CD4-positive, alpha-beta T cell treated with Interleukin-6 for 4 hours (primary cell): Measurements from ENCODE around the gene IQGAP2.
"Not testable (repeated sequence)": the region's sequence is repeated elsewhere in the genome, so short reads cannot be mapped to it uniquely, and the experiment has no call there.

ENCODE experiments used
- DNase-seq: peaks from one replicate; pipeline ENCODE4 v3.0.0-alpha.2; 2020; ENCODE audit warnings: mixed read lengths

Gene IQGAP2

DNA sequence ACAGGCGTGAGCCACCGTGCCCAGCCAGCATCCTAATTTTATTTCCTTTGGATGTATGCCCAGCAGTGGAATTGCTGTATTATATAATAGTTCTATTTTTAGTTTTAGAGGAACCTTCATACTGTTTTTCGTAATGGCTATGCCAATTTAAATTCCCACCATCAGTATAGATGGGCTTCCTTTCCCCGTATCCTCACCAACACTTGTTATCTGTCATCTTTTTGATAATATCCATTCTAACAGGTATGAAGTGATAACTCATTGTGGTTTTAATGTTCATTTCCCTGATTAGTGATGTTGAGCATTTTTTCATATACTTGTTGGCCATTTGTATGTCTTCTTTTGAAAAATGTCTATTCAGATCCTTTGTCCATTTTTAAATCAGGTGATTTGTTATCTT, 325.9 kb downstream of the IQGAP2 start:
- no peak for DNase-seq

- no peak for DNase-seq
Measured at GRCh38 chr5:76729373-76730290, 326.5 kb downstream of the IQGAP2 start.

GRCh38 chr5:76732405-76733048, 329.4 kb downstream of the IQGAP2 start:
- DNase-seq: peak; percentile 11

- DNase-seq: peak; percentile 63
Measured at GRCh38 chr5:76733049-76733417, 329.9 kb downstream of the IQGAP2 start.

DNA sequence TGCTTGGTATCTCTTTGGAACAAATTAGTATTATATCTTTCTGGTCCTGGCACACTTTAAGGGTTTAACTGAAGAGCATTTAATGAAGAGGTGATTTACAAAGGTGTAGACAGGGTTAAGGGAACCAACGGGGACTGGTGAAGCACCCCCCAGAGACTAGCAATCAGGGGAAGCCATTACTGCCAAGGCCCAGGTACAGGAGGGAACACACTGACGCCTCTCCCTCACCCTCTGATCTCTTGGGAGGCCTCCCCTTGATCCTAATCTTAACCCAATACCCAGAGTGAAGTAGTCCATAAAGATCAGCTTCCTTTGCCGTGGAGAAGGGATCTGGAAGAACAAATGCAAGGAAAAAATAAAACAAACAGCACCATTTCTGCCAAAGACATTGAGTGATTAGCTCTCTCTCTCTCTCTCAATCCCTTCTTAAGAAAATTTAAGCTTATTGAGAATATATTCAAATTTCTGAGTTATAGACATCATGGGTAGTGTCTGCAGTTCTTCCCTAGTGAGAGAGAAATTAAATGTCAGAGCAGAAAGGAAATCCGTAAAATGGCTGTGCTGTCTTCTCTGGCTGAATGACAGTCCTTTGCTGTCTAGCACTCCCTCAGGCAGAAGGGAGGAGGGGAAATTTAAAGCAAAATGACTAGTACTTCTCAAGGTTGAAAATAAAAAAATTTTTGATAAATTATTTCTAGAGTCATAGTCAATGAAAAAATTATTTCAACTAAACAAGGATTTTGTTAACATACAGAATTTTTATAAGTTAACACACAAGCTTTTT, 332.9 kb downstream of the IQGAP2 start:
- DNase-seq: no peak

DNA sequence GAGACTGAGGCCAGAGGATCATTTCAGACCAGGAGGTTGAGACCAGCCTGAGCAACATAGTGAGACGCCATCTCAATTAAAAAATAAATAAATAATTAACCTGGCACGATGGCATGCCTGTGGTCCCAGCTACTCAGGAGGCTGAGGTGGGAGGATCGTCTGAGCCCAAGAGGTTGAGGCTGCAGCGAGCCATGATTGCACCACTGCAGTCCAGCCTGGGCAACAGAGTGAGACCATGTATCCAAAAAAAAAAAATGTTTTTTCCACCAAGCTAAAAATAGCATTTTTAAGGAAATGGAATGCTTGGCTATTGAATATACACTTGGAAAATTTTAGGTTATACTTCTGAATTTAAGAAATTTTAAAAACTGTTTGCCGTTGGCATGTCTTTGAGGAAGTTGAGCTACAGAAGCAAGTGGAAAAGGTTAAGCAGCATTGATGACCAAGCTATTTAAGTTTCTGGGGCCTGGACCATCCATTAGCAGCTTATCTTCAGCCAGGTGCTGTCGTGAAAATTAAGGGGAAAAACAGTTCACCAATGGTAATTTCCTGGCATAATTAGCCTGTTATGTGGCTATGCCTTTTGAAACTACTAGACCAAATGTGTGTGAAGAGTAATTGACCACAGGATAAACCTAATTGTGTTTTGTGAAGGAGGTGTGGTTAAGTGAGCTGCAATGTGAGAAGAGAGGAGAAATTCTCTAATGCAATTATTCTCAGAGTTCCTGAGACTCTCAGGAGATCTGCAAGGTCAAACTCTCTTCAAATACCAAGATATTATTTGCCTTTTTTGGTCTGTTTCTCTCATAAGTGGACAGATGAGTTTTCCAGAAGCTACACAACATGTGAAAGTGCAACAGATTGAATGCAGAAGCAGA, 333.8 kb downstream of the IQGAP2 start:
- no peak for DNase-seq

DNA sequence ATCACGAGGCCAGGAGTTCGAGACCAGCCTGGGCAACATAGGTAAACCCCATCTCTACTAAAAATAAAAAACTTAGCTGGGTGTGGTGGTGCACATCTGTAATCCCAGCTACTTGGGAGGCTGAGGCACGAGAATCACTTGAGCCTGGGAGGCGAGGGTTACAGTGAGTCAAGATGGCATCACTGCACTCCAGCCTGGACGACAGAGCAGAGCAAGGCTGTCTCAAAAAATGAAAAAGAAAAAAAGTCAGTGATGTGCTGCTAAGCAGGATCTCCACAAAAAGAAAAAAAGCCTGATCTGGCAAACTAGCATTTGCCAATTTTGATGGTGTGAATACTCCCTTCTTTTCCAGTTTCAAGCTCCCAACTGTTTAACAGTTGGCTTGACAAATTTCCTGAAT, 334.8 kb downstream of the IQGAP2 start:
- no peak for DNase-seq

- DNase-seq: not testable (repeated sequence)
Measured at GRCh38 chr5:76741506-76741905, 338.4 kb downstream of the IQGAP2 start.

GRCh38 chr5:76742583-76742982, 339.5 kb downstream of the IQGAP2 start:
- DNase-seq: no peak

DNA sequence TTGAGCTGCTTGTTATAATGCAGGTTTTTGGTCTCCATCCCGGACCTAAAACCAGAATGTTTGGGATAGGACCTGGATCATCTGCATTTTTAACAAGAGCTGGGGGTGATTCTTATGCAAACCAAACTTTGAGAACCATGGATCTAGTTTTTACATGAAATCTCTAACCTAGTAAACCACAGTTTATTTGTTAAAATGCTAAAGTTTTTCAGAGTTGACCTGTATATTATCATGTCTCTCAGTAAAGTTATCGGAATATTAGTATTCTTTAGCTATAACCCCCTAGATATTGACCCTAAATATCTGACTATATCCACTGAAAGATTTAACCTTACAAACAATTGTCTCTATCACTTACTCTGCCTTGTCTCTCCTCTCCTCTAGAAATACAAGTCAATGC, 341.5 kb downstream of the IQGAP2 start:
- DNase-seq: no peak

- no peak for DNase-seq
Measured at GRCh38 chr5:76745670-76746069, 342.6 kb downstream of the IQGAP2 start.

- DNase-seq: no peak
Measured at GRCh38 chr5:76746677-76747076, 343.6 kb downstream of the IQGAP2 start.

GRCh38 chr5:76747706-76748105, 344.6 kb downstream of the IQGAP2 start:
- no peak for DNase-seq

GRCh38 chr5:76751291-76751690, 348.2 kb downstream of the IQGAP2 start:
- DNase-seq: no peak

DNA sequence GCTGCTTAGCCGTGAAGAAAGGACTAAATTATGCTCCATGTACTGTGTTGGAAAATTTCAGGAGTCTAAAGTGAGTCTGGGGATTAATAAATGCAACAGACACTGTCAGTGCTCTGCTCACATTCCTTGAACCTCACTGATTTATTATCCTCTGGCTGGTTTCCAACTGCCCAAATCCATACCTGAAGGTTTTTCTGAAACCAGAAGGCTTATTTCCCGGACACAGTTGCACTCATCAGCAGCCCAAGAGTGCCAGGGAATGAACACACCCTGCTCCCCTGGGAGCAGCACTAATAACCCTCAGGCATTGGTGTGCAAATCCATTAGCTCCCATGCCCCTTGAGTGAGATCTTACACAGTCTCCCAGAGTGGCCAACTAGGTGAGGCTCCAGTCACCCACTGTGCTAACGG, 351.6 kb downstream of the IQGAP2 start:
- no peak for DNase-seq

- no peak for DNase-seq
Measured at GRCh38 chr5:76755779-76756637, 352.9 kb downstream of the IQGAP2 start.

DNA sequence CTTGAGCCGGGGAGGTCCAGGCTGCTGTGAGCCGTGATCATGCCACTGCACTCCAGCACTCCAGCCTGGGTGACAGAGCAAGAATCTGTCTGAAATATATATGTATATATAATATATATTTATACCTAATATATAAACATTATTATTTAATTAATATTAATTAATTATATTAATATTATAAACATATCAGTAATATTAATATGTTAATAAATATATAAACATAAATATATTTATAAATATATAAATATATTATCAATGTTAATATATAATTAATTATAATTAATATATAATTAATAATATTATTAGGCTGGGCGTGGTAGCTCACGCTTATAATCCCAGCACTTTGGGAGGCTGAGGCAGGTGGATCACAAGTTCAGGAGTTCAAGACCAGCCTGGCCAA, 354.0 kb downstream of the IQGAP2 start:
- no peak for DNase-seq
